Measurements from ENCODE around the gene COL1A1.

DNA sequence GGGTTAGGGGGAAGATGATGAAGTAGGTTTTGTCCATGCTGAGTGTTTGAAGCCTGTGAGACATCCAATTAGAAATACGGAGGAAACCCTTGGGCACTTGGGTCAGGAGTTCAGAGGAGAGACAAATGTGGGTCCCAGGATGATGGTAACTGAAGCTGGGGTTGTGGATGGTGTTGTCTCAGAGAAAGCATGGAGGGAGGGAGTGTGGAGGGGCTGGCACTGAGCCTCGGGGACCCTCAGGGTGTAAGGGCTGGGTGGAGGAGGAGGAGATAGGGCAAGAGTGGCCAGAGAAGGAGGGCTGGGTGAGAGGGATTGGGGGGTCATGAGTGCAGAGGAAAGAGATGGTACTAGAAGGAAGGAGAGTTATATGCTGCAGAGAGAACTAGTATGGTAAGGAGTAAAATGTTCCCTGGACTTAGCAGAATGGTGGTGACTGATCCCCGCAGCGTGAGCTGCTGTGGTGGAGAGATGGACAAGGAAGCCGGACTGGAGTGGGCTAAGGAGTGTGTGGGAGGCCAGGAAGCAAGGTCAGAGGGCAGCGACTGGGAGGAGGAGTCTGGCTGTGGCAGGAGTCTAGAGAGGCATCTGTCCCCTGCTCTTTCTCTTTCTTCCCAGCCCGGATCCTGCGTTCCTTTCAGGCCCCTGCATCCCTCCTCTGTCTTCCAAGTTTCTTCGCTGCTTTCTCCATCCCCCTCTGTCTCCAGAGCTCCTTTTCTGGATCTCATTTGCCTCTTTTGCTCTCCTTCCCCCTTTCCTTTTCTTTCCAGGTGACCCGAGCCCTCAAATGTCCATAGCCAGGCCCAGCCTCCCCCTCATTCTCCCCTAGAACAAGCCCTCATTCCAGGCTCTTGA, 3.9 kb upstream of the COL1A1 start:
- TF ChIP-seq POLR2A (IDR thresholded peaks at IDR 0.05; ENCODE audit: low read length) (no peak), GATA1 (IDR thresholded peaks at IDR 0.05; ENCODE audit: low read depth, low read length) (no peak)

Data from erythroblast (primary cell).